NCI-H1694 (cell line): ENCODE results near the gene GPR15LG.

Experiments
- DNase-seq: peaks from one replicate; lab custom pipeline; 2025; lab: John Stamatoyannopoulos, UW

Gene GPR15LG

DNA sequence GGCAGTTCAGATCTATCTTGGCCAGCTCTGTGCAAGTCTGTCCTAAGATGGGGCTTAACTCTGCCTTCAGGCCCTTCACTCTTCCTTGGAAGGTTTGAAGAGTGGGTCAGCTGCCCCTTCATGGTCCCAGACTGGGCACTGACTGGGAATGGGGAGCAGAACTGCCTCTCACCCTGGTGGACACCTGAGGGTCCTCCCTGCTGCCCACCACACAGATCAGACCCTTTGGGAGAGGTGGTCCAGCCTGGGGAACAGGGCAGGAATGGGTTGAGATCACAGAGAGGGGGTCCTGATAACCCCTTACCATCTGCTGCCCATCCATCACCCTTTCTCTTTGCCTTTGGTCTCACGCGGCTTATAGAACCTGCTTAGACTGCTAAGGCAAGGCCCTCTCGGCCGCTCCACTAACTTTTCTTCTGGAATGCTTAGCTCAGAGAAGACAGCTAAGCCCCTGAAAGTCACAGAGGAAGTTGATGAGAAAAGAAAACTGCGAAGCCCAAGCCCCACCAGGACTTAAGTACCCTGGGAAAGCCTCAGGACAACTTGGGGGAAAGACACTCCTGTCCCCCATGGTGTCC is 20.3 kb downstream of the GPR15LG start:
- no peak for DNase-seq

DNA sequence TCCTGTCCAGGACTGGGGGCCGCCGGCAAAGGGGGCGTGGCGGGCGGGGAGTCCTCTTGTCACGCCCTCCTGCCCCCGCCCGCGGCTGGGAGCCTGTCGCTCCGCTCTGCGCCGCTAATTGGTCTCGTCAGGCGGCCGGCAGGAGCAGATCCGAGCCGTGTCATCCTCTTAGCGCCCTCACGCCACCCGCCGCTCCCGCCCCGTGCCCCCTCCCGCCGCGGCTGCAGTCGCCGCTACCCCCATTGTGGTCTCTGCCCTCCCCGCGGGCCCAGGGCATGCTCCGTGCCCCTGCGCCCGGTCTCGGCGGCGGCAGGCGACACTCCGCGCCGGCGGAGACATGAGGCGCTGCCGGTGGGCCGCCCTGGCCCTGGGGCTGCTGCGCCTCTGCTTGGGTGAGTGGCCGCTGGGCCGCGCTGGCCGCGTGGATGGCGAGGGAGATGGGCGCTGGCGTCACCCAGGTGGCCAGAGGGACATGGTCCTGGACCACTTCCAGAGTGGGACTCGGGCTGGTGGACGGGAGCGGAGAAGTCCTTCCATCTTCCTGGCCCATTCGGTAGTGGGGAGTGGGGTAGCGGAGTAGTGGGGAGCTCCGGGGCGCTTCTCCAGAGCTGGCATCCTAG is 20.9 kb downstream of the GPR15LG start, which contains the start of gene CDHR1:
TSS of gene CDHR1 (plus strand) at position 114 of the 620 bp plus-strand sequence. CDS start at position 338, 224 bp downstream.
- no peak for DNase-seq

DNA sequence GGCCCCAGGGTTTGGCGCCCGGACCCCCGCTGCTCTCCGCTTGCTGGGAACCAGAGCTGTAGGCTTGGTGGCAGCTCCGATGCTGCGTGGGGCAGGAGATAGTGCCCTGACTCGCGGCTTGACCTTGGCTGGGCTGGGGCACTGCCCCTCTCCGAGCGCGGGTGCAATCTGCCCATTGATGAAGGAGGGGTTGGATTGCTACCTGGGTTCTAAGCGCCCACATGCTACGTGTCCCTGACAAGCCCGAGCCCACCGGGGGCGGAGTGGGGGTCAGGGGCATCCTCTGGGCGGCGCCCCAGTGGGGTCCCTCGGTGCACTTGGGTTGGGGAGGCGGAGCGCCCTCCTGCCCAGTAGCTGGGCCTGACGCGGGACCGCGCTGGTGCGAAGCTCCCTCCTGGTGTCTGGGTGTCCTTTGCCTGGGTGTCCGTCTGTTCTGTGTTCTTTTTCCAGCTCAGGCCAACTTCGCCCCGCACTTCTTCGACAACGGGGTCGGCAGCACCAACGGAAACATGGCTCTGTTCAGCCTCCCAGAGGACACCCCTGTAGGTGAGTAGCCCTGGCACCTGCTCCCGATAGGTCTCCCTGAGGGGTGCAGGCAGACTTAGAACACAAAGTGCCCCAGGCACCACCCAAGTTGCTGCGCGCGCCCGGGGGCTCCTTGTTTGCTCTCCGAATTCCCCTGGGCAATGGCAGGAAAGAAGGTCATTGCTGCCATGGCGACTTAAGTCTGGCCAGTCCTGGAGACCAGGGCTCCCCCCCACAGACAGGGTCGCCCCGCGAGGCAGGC is 21.6 kb downstream of the GPR15LG start:
- DNase-seq, result no peak

- no peak for DNase-seq
Observed at GRCh38 chr10:84196083-84196482, 22.5 kb downstream of the GPR15LG start.

DNA sequence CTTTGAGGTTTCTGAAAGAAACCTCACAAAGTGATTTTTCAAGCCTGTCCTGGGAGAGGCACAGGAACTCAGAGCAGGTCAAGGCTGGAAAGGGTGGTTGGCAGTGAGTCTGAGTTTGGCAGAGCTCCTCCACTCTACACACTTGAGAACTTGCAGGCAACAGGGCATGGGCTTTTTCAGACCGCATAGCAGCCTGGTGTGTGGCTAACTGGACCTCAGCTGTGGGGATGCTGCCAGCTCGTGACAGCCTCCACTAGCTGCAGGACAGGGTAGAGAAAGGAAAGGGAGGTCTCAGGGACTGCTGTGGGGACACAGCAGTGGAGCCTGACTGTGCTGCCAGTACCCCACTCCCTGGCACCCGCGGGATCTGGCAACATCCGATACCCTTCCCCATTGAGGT is 23.3 kb downstream of the GPR15LG start:
- DNase-seq, result no peak

DNA sequence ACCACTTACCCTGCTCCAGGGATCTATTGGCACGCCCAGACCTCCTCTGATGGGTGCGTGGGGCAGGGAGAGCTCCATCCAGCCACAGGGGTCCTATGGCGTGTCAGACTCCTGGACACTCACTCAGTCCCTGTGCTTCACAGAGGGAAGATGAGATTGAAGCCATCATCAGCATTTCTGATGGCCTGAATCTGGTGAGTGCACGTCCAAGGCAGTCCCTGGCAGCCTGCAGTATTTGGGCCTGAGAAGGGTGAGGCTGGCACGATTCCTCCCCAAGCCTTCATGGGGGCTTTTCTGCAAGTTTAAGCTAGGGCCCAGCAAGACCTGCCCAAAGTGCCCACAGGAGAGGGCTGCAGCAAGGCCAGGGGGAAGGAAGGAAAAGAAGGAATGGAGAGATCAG is 24.0 kb downstream of the GPR15LG start:
- no peak for DNase-seq

DNA sequence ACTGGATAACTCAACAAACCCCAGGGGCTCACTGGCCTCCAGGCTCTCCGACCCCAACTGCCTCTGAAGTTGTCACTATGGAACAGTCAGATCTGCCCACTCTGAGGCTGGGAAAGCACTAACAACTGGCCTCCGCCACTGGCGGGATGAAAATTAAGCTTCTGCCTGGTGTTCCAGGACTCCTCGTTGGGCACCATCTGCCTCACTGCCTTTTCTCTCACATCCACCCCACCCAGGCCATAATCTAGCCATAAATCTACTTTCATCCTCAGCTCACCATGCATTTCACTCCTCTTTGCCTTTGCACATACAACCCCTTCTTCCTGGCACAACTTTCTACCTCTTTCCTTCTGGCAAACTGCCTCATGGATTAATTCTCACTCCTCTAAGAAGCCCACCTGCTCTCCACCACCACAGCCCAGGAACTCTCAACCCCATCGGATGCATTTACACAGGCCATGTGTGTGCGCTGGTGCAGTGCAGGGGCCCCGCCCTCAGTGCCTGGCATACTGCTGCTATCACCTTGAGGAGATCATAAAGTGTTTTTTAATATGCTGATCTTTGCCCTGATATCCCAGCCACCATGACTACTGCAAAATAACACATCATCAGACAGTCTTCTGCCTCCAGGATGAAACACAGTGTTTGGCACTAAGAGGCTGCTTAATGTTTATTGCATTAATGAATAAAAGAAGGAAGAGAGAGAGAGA is 24.8 kb downstream of the GPR15LG start:
- DNase-seq, result peak; percentile 13

DNA sequence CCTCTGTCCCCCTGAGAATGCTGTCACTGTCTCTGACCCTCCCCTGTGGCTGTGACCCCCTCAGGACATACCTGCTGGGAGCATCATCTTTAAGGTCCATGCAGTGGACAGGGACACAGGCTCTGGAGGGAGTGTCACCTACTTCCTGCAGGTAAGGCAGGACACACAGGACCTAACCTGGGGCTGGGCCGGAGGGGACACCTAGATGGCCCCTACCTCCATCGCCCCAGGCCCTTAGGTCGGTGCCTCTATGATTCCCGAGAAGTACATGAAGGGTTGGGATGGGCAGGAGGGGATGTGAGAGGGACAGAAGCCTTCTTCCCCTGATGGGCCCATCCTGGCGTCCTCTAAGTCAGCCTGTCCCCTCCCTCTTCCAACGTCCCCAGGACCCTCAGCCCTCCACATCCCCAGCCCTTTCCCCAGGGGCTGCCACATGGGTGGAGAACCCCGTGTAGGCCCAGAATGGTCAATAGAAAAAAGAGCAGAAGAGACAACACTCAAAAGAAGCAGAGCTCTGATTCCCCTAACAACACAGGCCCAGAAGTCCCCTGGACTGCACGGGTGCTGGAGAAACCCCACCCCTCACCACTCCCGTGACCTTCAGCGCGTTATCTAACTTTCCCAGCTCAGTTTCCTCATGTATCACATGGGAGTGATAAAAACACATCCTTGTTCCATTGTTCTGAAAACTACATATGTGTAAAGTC is 27.1 kb downstream of the GPR15LG start:
- no peak for DNase-seq

- no peak for DNase-seq
Observed at GRCh38 chr10:84201244-84201606, 27.6 kb downstream of the GPR15LG start.

DNA sequence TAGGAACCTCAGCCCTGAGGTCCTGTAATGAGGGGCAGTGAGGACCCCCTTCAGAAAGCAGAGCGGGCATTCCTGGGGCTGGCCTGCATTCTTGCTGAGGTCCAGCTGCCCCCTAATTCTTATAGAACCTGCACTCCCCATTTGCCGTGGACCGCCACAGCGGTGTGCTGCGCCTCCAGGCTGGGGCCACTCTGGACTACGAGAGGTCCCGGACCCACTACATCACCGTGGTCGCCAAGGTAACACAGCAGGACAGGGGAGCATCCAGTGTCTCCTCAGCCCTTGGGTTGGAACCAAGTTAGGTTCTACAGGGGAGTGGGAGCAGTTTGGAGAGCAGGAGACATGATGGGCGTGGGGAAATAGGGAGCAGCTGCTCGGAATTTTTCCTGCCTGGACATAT is 28.1 kb downstream of the GPR15LG start:
- no peak for DNase-seq

DNA sequence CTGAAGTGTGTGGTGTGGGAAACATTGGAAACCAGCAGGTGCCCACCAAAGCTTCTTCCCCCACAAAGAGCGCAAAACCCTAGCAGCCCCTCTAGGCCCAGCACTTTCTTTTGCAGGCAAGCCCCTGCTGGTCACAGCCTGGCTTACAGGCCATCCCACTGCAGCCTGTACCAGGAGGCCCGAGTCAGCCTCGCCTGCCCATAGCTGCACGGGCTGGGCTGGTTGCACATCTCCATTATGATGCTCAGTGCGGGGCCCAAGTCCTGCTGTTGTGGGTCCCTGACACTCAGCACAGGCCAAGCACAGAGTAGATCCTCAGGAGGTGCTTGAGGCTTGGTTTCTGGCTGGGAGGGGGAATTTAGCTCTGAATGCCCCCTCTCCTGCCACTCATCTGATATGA is 28.7 kb downstream of the GPR15LG start:
- no peak for DNase-seq

DNA sequence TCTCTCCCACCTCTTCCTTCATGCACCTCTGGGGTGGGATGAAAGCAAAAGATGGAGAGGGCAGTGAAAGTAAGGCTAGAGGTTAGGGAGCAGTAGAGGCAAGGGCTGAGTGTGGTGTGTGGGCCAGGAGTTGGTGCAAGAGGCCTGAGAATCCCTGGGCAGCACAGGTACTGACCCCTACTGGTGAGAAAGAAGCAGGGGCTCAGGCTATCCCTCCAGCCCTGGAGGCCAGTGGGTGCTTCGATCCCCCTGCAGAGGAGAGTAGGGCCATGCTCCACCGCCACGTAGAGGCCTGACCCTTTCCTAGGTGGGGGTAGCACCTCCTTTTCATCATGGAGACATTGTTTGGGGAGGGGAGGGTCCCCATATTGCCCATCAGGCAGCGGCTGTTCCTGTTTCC is 30.5 kb downstream of the GPR15LG start:
- DNase-seq, result no peak

- DNase-seq, result no peak
Observed at GRCh38 chr10:84204610-84205009, 31.0 kb downstream of the GPR15LG start.

GRCh38 chr10:84205049-84205852 is 31.6 kb downstream of the GPR15LG start:
- DNase-seq, result peak; percentile 77

DNA sequence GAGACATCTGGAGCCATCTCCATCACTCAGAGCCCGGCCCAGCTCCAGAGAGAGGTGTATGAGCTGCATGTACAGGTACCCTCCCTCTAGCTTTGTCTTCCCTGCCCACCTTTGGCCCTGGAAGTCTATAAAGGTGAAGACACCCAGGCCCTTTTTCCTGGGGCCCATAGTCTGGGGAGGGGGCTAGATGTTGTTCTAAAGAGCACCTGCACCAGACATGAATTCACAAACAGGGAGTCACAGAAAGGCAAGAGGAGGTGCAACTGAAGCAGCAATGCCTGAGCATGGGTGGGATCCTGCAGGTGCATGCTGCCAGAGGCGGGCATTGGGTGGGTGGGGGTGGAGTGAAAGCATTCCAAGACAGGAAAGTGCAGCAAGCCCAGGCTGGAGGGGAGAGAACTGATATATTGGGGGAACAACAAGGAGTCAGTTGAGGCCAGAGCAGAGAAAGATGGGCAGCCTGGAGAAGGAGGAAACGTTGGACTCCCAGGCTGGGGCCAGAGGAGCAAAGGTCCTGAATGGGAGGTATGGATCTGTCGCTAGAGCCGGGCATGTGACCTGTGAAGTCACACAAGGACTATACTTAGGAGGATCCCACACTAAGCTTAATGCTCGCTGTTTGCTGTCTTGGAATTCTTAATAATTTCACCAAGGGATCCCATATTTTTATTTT is 32.4 kb downstream of the GPR15LG start:
- no peak for DNase-seq

DNA sequence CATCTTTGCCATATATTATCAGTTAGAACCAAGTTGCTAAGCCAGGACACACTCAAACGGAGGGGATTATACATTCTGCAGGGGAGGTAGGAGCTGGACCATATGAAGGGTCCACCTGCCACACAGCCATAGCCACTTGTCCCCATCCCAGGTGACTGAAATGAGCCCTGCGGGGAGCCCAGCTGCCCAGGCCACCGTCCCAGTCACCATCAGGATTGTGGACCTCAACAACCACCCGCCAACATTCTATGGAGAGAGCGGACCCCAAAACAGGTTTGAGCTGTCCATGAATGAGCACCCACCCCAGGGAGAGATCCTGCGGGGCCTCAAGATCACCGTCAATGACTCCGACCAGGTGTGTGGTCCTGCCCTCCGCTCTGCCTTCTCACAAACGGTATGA is 34.4 kb downstream of the GPR15LG start:
- DNase-seq, result no peak

- no peak for DNase-seq
Observed at GRCh38 chr10:84211566-84211965, 38.0 kb downstream of the GPR15LG start.

- no peak for DNase-seq
Observed at GRCh38 chr10:84212014-84212413, 38.4 kb downstream of the GPR15LG start.

DNA sequence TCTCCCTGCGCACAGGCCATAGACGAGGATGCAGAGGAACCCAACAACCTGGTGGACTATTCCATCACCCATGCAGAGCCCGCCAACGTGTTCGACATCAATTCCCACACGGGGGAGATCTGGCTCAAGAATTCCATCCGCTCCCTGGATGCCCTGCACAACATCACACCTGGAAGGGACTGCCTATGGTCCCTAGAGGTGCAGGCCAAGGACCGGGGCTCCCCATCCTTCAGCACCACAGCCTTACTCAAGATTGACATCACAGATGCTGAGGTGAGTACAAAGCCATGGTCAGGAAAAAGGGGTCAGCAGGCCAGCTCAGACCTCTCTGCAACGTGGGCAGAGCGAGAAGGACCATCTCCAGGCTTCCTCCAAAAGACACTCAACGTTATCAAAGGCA is 39.5 kb downstream of the GPR15LG start:
- DNase-seq, result no peak

DNA sequence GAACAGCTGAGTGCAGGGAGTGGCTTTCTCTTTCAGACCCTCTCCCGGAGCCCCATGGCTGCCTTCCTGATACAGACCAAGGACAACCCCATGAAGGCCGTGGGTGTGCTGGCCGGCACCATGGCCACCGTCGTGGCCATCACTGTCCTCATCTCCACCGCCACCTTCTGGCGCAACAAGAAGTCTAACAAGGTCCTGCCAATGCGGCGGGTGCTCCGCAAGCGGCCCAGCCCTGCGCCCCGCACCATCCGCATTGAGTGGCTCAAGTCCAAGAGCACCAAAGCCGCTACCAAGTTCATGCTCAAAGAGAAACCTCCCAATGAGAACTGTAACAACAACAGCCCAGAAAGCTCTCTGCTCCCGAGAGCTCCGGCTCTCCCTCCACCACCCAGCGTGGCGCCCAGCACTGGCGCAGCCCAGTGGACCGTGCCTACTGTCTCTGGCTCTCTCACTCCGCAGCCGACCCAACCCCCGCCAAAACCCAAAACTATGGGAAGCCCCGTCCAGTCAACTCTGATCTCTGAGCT is 40.5 kb downstream of the GPR15LG start:
- no peak for DNase-seq
